Cardiac atrium fibroblast (primary cell): Measurements from ENCODE around the gene PRAMEF6. TPM values are rescaled to one million over a fixed set of nuclear protein-coding genes. Genes with fewer than 3 reads are reported as not detected.

ENCODE experiments used
- total RNA-seq: library from RNA; depleted of rRNA; stranded (reverse); fragments of >200 nt; gene quantifications from 2 replicates; pipeline ENCODE4 v1.2.3, GENCODE V29; 2015

PRAMEF6 gene
- total RNA-seq: not detected in 2 replicates

GRCh38 chr1:12947480-12947879 is at the start of gene PRAMEF6:
Gene PRAMEF6, minus strand, starts transcription at chr1:12947580. Its CDS starts 5,062 bp downstream, at chr1:12942518.

DNA sequence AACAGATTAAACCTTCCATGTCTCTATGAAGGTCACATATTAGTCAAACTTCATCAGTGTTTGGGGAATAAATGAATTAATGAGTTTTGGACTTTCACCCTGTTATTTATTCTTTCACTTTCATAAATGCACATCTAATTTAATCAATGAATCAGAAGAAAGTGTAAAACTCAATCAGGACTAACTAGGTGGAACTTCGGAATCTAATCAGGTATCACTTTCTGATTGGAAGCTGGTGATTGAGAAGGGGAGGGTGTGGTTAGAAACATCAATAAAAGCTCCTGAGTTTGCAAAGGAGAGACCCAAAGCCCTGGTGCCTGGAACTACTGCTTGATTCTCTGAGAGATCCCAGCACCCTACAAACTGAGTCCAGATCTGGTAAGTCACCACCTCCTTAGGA is 31.1 kb downstream of the PRAMEF6 start, which contains the start of gene PRAMEF7:
PRAMEF7 (plus strand) TSS at position 301 of the 400 bp plus-strand sequence. CDS start 1,083 bp downstream, outside the sequence.

DNA sequence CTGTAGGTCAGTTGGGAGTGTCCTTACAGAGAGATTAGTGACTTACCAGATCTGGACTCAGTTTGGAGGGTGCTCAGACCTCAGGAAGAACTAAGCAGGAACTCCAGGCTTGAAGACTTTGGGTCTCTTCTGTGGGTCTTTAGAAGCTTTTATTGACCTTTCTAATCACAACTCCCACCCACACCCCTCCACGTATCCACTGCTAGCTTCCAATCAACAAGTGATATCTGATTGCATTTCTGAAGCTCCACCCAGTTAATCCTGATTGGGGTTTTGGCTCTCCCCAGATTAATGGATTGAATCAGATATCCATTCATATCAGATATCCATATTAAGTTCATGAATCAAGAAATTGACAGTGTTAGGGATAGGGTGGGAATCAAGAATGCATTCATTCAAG is 49.2 kb downstream of the PRAMEF6 start, which contains the start of gene PRAMEF10:
PRAMEF10 (minus strand) TSS at position 101 of the 400 bp plus-strand sequence. CDS start 2,423 bp downstream, outside the sequence.

Other genes starting within 250 kb of the PRAMEF6 start
- gene AADACL3, start 231.5 kb downstream of the PRAMEF6 start, total RNA-seq: not detected in 2 replicates
- gene CFAP107, start 201.4 kb downstream of the PRAMEF6 start, total RNA-seq: not detected in 2 replicates
- gene PRAMEF12, start 173.8 kb downstream of the PRAMEF6 start, total RNA-seq: not detected in 2 replicates
- not detected in 2 replicates for gene PRAMEF1, start 156.2 kb downstream of the PRAMEF6 start, total RNA-seq
- not detected in 2 replicates for gene PRAMEF11, start 116.2 kb downstream of the PRAMEF6 start, total RNA-seq
- gene HNRNPCL1, start 98.9 kb downstream of the PRAMEF6 start, total RNA-seq: not detected in 2 replicates
- not detected in 2 replicates for gene PRAMEF2, start 90.5 kb downstream of the PRAMEF6 start, total RNA-seq
- gene PRAMEF4, start 61.4 kb downstream of the PRAMEF6 start, total RNA-seq: not detected in 2 replicates
- gene PRAMEF10, start 49.3 kb downstream of the PRAMEF6 start, total RNA-seq: not detected in 2 replicates
- not detected in 2 replicates for gene PRAMEF7, start 31.0 kb downstream of the PRAMEF6 start, total RNA-seq
- not detected in 2 replicates for gene PRAMEF27, start 109.0 kb upstream of the PRAMEF6 start, total RNA-seq
- gene HNRNPCL3, start 113.2 kb upstream of the PRAMEF6 start, total RNA-seq: not detected in 2 replicates
- not detected in 2 replicates for gene PRAMEF25, start 123.2 kb upstream of the PRAMEF6 start, total RNA-seq
- gene HNRNPCL2, start 169.3 kb upstream of the PRAMEF6 start, total RNA-seq: not detected in 2 replicates
- gene PRAMEF26, start 208.4 kb upstream of the PRAMEF6 start, total RNA-seq: not detected in 2 replicates
- gene HNRNPCL4, start 218.1 kb upstream of the PRAMEF6 start, total RNA-seq: not detected in 2 replicates
- gene PRAMEF9, start 224.3 kb upstream of the PRAMEF6 start, total RNA-seq: not detected in 2 replicates